ENCODE data around the gene PTPRK.

- TF ChIP-seq CTCF (IDR thresholded peaks at IDR 0.05) (no peak), POLR2A (IDR thresholded peaks at IDR 0.05) (no peak)
Observed at GRCh38 chr6:128365520-128366160, 154.8 kb downstream of the PTPRK start.
